Parathyroid adenoma (tissue), 2 donors: Measurements from ENCODE around the gene ZNF236.

ENCODE experiments used
- H2AFZ ChIP-seq: fragments of 300-600 bp; sonication (generic); one replicate; pipeline ENCODE4 v1.7.0; 2017; ENCODE audit warnings: antibody characterized with exemption, mild to moderate bottlenecking
- H3K27ac ChIP-seq: fragments of 300-600 bp; sonication (generic); one replicate; pipeline ENCODE4 v1.7.0; 2017
- H3K27me3 ChIP-seq: fragments of 300-600 bp; sonication (generic); one replicate; pipeline ENCODE4 v1.7.0; 2017; ENCODE audit warnings: low read length; ENCODE audit not compliant: control insufficient read depth, insufficient read depth
- H3K36me3 ChIP-seq: fragments of 300-600 bp; sonication (generic); one replicate; pipeline ENCODE4 v1.7.0; 2017; ENCODE audit warnings: low read length; ENCODE audit not compliant: control insufficient read depth, insufficient read depth
- H3K4me1 ChIP-seq: fragments of 300-600 bp; sonication (generic); one replicate; pipeline ENCODE4 v1.7.0; 2017; ENCODE audit warnings: control low read depth
- H3K4me2 ChIP-seq: fragments of 300-600 bp; sonication (generic); one replicate; pipeline ENCODE4 v1.7.0; 2017; ENCODE audit warnings: low read length
- H3K4me3 ChIP-seq: fragments of 300-600 bp; sonication (generic); one replicate; pipeline ENCODE4 v1.7.0; 2017; ENCODE audit warnings: low read depth, low read length
- H3K79me2 ChIP-seq: fragments of 300-600 bp; sonication (generic); one replicate; pipeline ENCODE4 v1.7.0; 2017; ENCODE audit warnings: control low read depth
- H3K9ac ChIP-seq: fragments of 300-600 bp; sonication (generic); one replicate; pipeline ENCODE4 v1.7.0; 2017; ENCODE audit warnings: mild to moderate bottlenecking
- H3K9me3 ChIP-seq: fragments of 300-600 bp; sonication (generic); one replicate; pipeline ENCODE4 v1.7.0; 2017; ENCODE audit warnings: low read length; ENCODE audit not compliant: control insufficient read depth
- CTCF ChIP-seq: fragments of 300-600 bp; sonication (generic); IDR thresholded peaks from one replicate; pipeline ENCODE4 v1.7.0; 2017; ENCODE audit warnings: antibody characterized with exemption, mild to moderate bottlenecking
- donor health status: primary hyperparathyroidism.

ZNF236 gene

GRCh38 chr18:76881744-76882143, 59.4 kb downstream of the ZNF236 start:
- no peaks in the 10 kb centered on the region for H3K27me3 ChIP-seq
- H3K4me1 ChIP-seq, result no peaks in the 10 kb centered on the region
- no peak overlapping the region for H3K4me3 ChIP-seq
- H3K79me2 ChIP-seq, result no peaks in the 10 kb centered on the region
- H3K9ac ChIP-seq, result no peak overlapping the region
- TF ChIP-seq CTCF, result no peak
- H3K9me3 ChIP-seq, result no peaks in the 10 kb centered on the region
- no peak overlapping the region for H2AFZ ChIP-seq
- H3K4me2 ChIP-seq, result no peak overlapping the region
- H3K36me3 ChIP-seq, result no peaks in the 10 kb centered on the region
- H3K27ac ChIP-seq, result no peak overlapping the region

GRCh38 chr18:76882146-76882545, 59.8 kb downstream of the ZNF236 start:
- Histone ChIP-seq H3K4me2 (no peak overlapping the region), H3K27me3 (no peaks in the 10 kb centered on the region), H3K4me1 (no peaks in the 10 kb centered on the region), H3K27ac (no peak overlapping the region), H3K79me2 (no peaks in the 10 kb centered on the region), H3K36me3 (no peaks in the 10 kb centered on the region), H3K9me3 (no peaks in the 10 kb centered on the region), H3K4me3 (no peak overlapping the region), H3K9ac (no peak overlapping the region), H2AFZ (no peak overlapping the region)
- TF ChIP-seq CTCF, result no peak

GRCh38 chr18:76885001-76885400, 62.6 kb downstream of the ZNF236 start:
- no peaks in the 10 kb centered on the region for H3K4me1 ChIP-seq
- H3K27ac ChIP-seq, result no peak overlapping the region
- H3K79me2 ChIP-seq, result no peaks in the 10 kb centered on the region
- TF ChIP-seq CTCF, result no peak
- H2AFZ ChIP-seq, result no peak overlapping the region
- H3K4me3 ChIP-seq, result no peak overlapping the region
- H3K9me3 ChIP-seq, result no peaks in the 10 kb centered on the region
- H3K9ac ChIP-seq, result no peak overlapping the region
- no peaks in the 10 kb centered on the region for H3K36me3 ChIP-seq
- no peaks in the 10 kb centered on the region for H3K27me3 ChIP-seq
- H3K4me2 ChIP-seq, result no peak overlapping the region

GRCh38 chr18:76886112-76886511, 63.8 kb downstream of the ZNF236 start:
- Histone ChIP-seq H3K79me2 (no peaks in the 10 kb centered on the region), H3K36me3 (no peaks in the 10 kb centered on the region), H3K4me3 (no peak overlapping the region), H3K27ac (no peak overlapping the region), H3K9me3 (no peaks in the 10 kb centered on the region), H3K27me3 (no peaks in the 10 kb centered on the region), H3K9ac (no peak overlapping the region), H2AFZ (no peak overlapping the region), H3K4me1 (no peaks in the 10 kb centered on the region), H3K4me2 (no peak overlapping the region)
- no peak for TF ChIP-seq CTCF

- Histone ChIP-seq H3K9me3 (no peaks in the 10 kb centered on the region), H2AFZ (peak overlapping the region; percentile 10), H3K4me2 (no peak overlapping the region), H3K27me3 (no peaks in the 10 kb centered on the region), H3K9ac (no peak overlapping the region), H3K79me2 (no peaks in the 10 kb centered on the region), H3K27ac (no peak overlapping the region), H3K4me1 (no peaks in the 10 kb centered on the region), H3K4me3 (no peak overlapping the region), H3K36me3 (no peaks in the 10 kb centered on the region)
- no peak for TF ChIP-seq CTCF
These were observed 66.8 kb downstream of the ZNF236 start for GRCh38 chr18:76889091-76889699.
